ENCODE data around the gene GDF2.

Gene GDF2

DNA sequence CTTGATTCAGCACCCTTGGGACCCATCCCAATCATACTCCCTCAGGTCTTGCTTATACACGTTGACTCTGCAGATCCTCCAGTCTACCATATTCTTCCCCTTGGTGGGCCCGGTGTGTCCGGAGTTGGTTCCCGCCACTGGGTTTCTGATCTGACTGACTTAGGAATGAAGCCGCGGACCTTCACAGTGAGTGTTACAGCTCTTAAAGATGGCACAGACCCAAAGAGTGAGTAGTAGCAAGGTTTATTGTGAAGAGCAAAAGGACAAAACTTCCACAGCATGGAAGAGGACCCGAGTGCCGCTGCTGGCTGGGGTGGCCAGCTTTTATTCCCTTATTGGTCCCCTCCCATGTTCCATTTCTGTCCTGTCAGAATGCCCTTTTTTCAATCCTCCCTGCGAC lies 28.2 kb upstream of the GDF2 start:
- FAIRE-seq = no peak

DNA sequence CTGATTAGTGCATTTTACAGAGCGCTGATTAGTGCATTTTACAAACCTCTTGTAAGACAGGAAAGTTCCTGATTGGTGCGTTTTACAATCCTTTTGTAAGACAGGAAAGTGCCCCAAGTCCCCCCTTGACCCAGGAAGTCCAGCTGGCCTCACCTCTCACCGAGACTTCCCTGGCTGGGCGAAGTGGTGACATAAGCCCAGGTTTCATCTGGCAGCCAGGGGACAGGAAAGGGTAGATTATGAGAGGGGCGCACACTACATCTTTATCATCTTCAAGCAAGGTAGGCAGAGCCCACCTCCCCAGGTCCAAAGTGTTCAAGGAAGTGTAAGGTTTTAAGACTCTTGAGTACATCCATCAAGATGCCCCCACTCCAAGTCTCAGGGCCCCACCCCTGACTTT lies 27.8 kb upstream of the GDF2 start:
- no peak for FAIRE-seq

DNA sequence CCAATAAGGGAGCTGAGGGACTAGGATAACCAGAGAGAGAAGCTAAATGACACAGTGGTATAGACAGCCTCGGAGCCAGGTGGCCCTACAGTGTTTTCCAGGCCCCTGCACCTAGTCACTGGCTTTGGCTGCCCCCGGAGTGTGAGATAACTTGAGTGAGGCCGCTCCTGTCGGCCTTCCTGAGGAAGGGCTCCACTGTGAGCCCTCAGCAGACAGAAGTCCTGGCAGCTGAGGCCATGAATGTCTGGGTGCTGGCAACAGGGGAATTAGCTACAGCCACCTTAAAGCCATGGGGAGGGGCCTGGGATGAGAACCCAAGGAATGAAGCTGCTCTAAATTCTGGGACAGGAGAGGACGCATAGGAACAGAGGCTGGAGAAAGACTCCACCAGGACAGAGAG lies 26.8 kb upstream of the GDF2 start:
- no peak for FAIRE-seq

DNA sequence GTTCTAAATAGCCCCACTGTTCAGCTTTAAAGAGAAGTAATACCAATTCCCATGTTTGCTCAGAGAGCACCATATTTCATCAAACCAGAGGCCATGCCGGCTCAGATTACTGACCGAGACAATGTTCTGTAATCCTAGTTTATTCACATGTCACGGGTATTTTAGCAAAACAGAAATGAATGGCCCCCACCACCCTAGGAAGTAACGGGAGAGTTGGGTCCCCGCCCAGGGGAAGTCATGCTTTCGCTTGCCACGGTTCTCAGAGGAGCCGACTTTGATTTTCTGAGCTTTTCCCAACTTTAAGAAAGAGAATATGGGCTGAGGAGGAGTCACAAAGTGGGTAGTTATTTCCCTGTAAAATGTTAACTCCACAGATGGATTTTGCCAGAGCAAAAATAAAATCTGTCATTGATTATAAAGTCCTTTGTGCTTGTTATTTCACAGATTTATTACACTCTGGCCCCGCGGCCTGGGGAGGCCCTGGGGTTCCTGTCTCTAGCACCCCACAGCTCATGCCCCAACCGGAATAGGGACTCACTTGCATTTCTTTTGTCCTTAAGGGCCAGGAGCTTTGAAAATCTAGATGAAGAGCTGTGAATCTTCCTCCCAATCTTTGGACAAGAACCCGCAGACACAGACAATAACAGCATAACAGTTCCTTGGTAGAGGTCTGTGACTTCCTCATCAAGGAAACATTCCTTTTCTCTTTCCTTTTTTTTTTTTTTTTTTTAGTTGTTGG lies 25.9 kb upstream of the GDF2 start:
- FAIRE-seq = no peak

- no peak for FAIRE-seq
Measured at GRCh38 chr10:47296941-47297340, 25.3 kb upstream of the GDF2 start.

DNA sequence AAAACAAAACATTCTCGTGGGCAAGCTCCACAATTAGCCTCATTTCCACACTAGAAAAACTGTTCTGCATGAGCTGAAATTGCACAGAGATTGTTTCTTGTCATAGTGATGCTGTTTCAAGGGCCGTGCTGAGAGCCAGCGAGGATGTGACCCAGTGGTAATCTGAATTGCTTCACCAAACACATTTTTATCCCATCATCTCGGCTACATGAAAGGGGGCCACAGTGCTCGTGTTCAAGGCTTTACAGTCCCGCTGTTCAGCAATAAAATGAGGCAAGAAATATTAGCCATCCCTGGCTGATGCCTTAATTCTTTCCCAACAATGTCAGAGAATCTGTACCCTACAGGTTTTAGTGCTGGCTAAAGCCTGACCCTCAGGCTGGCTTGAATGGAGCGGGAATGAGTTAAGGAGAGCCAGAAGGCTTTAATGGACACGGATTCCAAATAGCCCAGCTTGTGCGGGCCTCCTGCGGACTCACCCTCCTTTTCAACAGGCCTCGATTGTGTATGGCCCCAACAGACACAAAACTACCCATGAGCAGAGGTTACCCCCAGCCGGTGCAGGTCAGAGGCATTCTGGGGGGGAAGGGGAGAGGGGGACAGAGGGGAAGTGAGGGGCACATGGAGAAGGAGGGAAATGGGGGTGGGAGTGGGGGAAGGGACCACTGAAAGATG lies 24.3 kb upstream of the GDF2 start:
- FAIRE-seq = no peak

DNA sequence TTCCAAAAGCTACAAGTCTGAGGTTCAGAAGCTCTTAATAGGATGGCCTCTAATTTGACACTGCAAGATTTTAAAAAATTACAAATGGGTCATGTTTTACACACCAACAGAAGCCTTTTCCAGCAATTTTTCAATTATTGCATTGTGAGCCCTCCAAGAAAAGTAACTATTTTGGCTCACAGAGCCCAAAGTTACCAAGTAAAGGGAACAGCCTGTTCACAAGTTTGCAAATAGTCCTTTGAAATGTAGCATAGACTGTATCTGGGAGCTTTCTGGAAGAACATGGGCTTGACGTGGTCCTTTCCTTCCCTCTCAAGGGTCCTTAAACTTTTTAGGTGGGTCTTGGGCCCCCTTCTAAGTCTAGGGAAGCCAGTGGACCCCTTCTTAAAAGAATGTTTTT lies 23.5 kb upstream of the GDF2 start:
- FAIRE-seq = no peak

DNA sequence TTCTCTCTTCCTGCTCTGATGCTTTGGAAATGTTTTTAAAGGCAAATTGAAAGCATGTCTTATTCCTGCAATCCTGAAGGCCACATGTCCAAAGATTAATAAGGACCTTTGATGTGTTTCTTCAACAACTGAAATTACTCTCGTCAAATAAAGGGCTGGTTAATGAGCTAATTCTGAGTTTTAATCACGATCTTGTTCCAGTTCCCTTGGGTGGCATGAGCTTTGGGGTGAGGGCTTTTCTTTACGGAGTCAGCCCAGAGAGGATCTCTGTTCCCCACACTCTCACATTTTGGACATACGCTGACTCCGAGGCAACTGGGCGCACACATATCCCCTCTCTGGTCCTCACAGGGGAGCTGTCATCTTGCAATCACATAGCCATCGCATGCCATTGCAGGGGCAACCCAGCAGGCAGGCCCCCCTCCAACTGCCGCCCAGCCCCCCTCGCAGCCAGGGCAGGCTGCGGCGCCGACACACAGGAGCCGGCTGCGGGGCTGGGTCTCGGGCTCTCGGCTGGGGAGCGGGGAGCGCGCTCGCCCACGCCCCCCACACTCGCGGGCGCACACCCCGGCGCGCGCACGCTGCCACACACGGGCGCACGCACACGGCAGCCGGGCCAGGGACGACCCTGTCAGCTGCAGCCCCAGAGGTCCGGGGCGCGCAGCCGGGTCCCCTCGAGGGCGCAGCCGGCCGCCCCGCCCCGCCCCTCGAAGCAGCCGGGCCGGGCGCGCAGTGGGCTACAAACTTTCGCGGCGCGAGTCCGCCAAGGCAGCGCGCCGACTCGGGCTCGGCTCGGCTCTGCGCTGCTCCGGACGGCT lies 22.4 kb upstream of the GDF2 start, which contains the start of gene GDF10:
TSS of gene GDF10 (plus strand) at position 587 of the 818 bp plus-strand sequence. CDS start 455 bp downstream, outside the sequence.
- no peak for FAIRE-seq

GRCh38 chr10:47300429-47300931 lies 21.8 kb upstream of the GDF2 start:
- FAIRE-seq = no peak

DNA sequence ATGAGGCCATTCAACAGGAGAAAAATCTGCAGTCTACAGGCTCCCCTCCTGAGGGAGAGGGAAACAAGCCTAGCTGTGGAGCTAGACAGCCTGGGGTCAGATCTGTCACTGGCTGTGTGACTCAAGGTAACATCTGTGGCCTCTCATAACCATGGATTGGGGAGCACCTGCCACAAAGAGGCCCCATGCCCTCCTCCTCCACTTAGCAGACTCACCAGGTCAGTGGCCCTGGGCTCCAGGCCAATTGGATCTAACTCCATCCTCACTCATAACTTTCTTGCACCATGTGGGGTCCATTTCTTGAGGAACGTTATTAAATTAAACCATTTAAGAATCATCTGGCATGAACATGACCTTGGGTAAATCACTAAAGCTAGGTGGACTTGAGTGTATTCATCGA lies 20.4 kb upstream of the GDF2 start:
- FAIRE-seq = no peak

- no peak for FAIRE-seq
Measured at GRCh38 chr10:47303105-47303504, 19.1 kb upstream of the GDF2 start.

GRCh38 chr10:47303866-47304265 lies 18.4 kb upstream of the GDF2 start:
- FAIRE-seq = no peak

GRCh38 chr10:47305566-47305965 lies 16.7 kb upstream of the GDF2 start:
- no peak for FAIRE-seq

- FAIRE-seq = no peak
Measured at GRCh38 chr10:47306387-47307210, 15.7 kb upstream of the GDF2 start.

GRCh38 chr10:47307381-47307780 lies 14.9 kb upstream of the GDF2 start:
- FAIRE-seq = no peak

GRCh38 chr10:47308775-47309174 lies 13.5 kb upstream of the GDF2 start:
- no peak for FAIRE-seq

GRCh38 chr10:47309408-47310089 lies 12.7 kb upstream of the GDF2 start:
- FAIRE-seq = no peak

DNA sequence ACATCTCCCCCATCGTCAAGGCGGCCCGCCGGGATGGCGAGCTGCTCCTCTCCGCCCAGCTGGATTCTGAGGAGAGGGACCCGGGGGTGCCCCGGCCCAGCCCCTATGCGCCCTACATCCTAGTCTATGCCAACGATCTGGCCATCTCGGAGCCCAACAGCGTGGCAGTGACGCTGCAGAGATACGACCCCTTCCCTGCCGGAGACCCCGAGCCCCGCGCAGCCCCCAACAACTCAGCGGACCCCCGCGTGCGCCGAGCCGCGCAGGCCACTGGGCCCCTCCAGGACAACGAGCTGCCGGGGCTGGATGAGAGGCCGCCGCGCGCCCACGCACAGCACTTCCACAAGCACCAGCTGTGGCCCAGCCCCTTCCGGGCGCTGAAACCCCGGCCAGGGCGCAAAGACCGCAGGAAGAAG lies 12.2 kb upstream of the GDF2 start:
- no peak for FAIRE-seq

GRCh38 chr10:47311193-47311931 lies 10.9 kb upstream of the GDF2 start:
- FAIRE-seq = no peak

DNA sequence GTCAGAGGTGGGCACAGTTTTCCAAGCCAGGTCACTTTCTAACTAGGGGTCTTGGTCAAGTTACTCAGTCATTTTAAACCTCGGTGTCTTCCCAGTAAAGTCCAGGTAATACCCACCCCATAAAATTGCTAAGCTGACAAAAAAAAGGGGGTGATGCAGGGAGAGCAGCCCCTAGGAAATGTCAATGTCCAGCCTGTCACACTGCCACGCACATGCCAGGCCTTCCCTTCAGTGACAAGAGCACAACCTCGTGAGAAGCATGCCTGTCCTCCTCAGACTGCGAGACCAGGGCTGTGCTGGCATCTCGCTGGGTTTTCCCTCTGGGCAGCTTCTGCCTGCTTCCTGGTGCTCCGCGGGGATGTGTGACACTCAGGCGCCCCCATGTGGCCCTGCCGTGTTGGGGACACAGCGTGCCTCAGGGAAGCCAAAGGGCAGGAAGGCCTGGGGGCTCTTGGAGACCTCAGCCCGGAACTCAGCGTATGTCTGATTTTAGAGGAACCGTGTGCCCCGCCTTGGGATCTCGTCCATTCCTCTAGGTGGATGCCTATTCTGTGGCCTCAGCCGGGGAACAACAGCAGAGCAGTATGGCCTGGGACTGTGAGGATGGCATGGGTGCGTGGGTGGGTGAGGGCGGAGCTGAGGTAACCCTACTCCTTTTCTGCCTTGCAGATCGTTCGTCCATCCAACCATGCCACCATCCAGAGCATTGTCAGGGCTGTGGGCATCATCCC lies 10.2 kb upstream of the GDF2 start:
- no peak for FAIRE-seq

DNA sequence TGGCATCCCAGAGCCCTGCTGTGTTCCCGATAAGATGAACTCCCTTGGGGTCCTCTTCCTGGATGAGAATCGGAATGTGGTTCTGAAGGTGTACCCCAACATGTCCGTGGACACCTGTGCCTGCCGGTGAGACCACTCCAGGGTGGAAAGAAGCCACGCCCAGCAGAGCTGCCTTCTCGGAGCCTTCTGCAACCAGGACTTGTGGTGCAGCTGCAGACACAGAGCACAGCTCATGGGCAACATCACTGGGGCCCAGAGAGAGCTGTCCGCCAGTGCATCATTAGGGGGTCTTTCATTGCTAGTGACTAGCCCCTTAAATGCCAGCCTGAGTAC lies 9.6 kb upstream of the GDF2 start:
- FAIRE-seq = no peak
